Prostate gland (tissue), 2 donors: ENCODE results near the gene TMEM234. TPM values are rescaled to one million over a fixed set of nuclear protein-coding genes. Genes with fewer than 3 reads are reported as not detected.

Experiments
- DNase-seq: peaks from one replicate; pipeline ENCODE4 v3.0.0-alpha.2; 2019; ENCODE audit warnings: low spot score
- H3K27ac ChIP-seq, 2 donors: fragments of 200-600 bp; sonication (generic); 2 replicates each; pipeline ENCODE4 v1.5.1; 2017 to 2019
- H3K27me3 ChIP-seq: fragments of 200-600 bp; sonication (generic); replicated peaks from 2 replicates; pipeline ENCODE4 v1.5.1; 2019; ENCODE audit not compliant: insufficient read depth
- H3K36me3 ChIP-seq, 2 donors: fragments of 200-600 bp; sonication (generic); 1 replicate in 1 of 2; 2 replicates in 1 of 2; pipeline versions ENCODE4 v1.5.1 to v1.8.1; 2017 to 2019
- H3K4me1 ChIP-seq: fragments of 200-600 bp; sonication (generic); replicated peaks from 2 replicates; pipeline ENCODE4 v1.5.1; 2019
- H3K4me3 ChIP-seq, 2 donors: fragments of 200-600 bp; sonication (generic); 2 replicates each; pipeline ENCODE4 v1.5.1; 2017 to 2019
- H3K9me3 ChIP-seq: fragments of 200-600 bp; sonication (generic); 2 replicates; pipeline ENCODE4 v1.5.1; 2017
- CTCF ChIP-seq, 4 experiments: fragments of 200-600 bp in 2 of 4; fragments of 450-650 bp in 2 of 4; sonication (generic) in 2 of 4; IDR thresholded peaks; 1 replicate in 3 of 4; 2 replicates in 1 of 4; pipeline ENCODE4 v1.5.1; 2016 to 2019; ENCODE audit warnings: antibody characterized with exemption in 4 of 4, mild to moderate bottlenecking in 2 of 4, moderate library complexity in 2 of 4
- POLR2A ChIP-seq: fragments of 450-650 bp; IDR thresholded peaks from one replicate; pipeline ENCODE4 v1.6.1; 2016; ENCODE audit warnings: antibody characterized with exemption, mild to moderate bottlenecking
- POLR2AphosphoS5 ChIP-seq: sonication (generic); formaldehyde crosslinking; IDR thresholded peaks from one replicate; pipeline ENCODE4 v1.6.1; 2017; ENCODE audit warnings: antibody characterized with exemption
- WGBS: methylation state at CpG from one replicate; pipeline ENCODE4 v1.1.5; 2018; 5-methylcytosine and 5-hydroxymethylcytosine counted together
- intact Hi-C: fragments of 100-400 bp; cut with DNase I; formaldehyde crosslinking; loops from one replicate; pipeline ENCODE4 v1.14.2; 2022
- total RNA-seq, 2 donors: library from RNA; depleted of rRNA; stranded (reverse); fragments of >200 nt; gene quantifications; one replicate each; pipeline ENCODE4 v1.1.0, GENCODE V29; 2016

The TMEM234 gene
- total RNA-seq, 2 donors from 2014 or later = 17.9 to 31.7 TPM

GRCh38 chr1:32205401-32206370 is 16.5 kb downstream of the TMEM234 start, which contains the start of gene IQCC:
Gene IQCC, plus strand, starts transcription at chr1:32205671. Its CDS starts 11 bp downstream, at chr1:32205682.
- Histone ChIP-seq H3K4me1 (peaks cover 10% of the 10 kb centered on the region), H3K9me3 (no peaks in the 10 kb centered on the region), H3K4me3 (peak within 1 kb of the TSS; percentile 52 to 61), H3K27me3 (no peaks in the 10 kb centered on the region), H3K27ac (peak within 1 kb of the TSS; percentile 37 to 58), H3K36me3 (no peaks in the 10 kb centered on the region)
- intact Hi-C loops = no loop called here
- WGBS = 4% methylated on average over 50 of the region's 77 CpGs
- TF ChIP-seq POLR2A (peak; percentile 49), POLR2AphosphoS5 (peak; percentile 93), CTCF (IDR thresholded peaks at IDR 0.05) (peak in 1 of 4 experiments; percentile 11)
- peak; percentile 83 for DNase-seq

- peak overlapping the region; percentile 37 to 58 for H3K27ac ChIP-seq
- peak overlapping the region; percentile 52 to 61 for H3K4me3 ChIP-seq
- TF ChIP-seq POLR2AphosphoS5 (no peak), CTCF (IDR thresholded peaks at IDR 0.05) (no peak), POLR2A (no peak)
- DNase-seq = no peak
- no peaks in the 10 kb centered on the region for H3K27me3 ChIP-seq
- 18% methylated on average over 26 of the region's 26 CpGs for WGBS
- peaks cover 10% of the 10 kb centered on the region for H3K4me1 ChIP-seq
- no peaks in the 10 kb centered on the region for H3K36me3 ChIP-seq
- H3K9me3 ChIP-seq = no peaks in the 10 kb centered on the region
- intact Hi-C loops = no loop called here
These were observed 17.2 kb downstream of the TMEM234 start for GRCh38 chr1:32204943-32205361.

GRCh38 chr1:32201011-32201855 is 20.9 kb downstream of the TMEM234 start:
- H3K4me3 ChIP-seq = peak overlapping the region; percentile 52 to 53
- no peaks in the 10 kb centered on the region for H3K9me3 ChIP-seq
- peak; percentile 46 for DNase-seq
- H3K36me3 ChIP-seq = no peaks in the 10 kb centered on the region
- intact Hi-C loops = no loop called here
- H3K4me1 ChIP-seq = peaks cover 8% of the 10 kb centered on the region
- peak overlapping the region; percentile 75 for H3K27ac ChIP-seq
- WGBS = 2% methylated on average over 19 of the region's 26 CpGs
- no peaks in the 10 kb centered on the region for H3K27me3 ChIP-seq
- peak; percentile 7 for TF ChIP-seq POLR2AphosphoS5
- no peak for TF ChIP-seq CTCF (IDR thresholded peaks at IDR 0.05)
- no peak for TF ChIP-seq POLR2A

GRCh38 chr1:32200226-32201010 is 21.7 kb downstream of the TMEM234 start, which contains the start of gene CCDC28B:
Gene CCDC28B, plus strand, starts transcription at chr1:32200595. Its CDS starts 1,341 bp downstream, at chr1:32201936.
- intact Hi-C loops = no loop called here
- 1% methylated on average over 34 of the region's 34 CpGs for WGBS
- H3K4me1 ChIP-seq = peaks cover 4% of the 10 kb centered on the region

More at GRCh38 chr1:32200226-32201010, 21.7 kb downstream of the TMEM234 start, which contains the start of gene CCDC28B:
- TF ChIP-seq POLR2A (no peak), POLR2AphosphoS5 (peak; percentile 46)
- H3K9me3 ChIP-seq = no peaks in the 10 kb centered on the region
- peak within 1 kb of the TSS; percentile 75 for H3K27ac ChIP-seq
- H3K36me3 ChIP-seq = peaks cover 1 to 6% of the 10 kb centered on the region in 2 donors
- DNase-seq = peak; percentile 33
- peak within 1 kb of the TSS; percentile 52 to 53 for H3K4me3 ChIP-seq
- no peaks in the 10 kb centered on the region for H3K27me3 ChIP-seq
